ENCODE data around the gene MAPK9.

The MAPK9 gene

DNA sequence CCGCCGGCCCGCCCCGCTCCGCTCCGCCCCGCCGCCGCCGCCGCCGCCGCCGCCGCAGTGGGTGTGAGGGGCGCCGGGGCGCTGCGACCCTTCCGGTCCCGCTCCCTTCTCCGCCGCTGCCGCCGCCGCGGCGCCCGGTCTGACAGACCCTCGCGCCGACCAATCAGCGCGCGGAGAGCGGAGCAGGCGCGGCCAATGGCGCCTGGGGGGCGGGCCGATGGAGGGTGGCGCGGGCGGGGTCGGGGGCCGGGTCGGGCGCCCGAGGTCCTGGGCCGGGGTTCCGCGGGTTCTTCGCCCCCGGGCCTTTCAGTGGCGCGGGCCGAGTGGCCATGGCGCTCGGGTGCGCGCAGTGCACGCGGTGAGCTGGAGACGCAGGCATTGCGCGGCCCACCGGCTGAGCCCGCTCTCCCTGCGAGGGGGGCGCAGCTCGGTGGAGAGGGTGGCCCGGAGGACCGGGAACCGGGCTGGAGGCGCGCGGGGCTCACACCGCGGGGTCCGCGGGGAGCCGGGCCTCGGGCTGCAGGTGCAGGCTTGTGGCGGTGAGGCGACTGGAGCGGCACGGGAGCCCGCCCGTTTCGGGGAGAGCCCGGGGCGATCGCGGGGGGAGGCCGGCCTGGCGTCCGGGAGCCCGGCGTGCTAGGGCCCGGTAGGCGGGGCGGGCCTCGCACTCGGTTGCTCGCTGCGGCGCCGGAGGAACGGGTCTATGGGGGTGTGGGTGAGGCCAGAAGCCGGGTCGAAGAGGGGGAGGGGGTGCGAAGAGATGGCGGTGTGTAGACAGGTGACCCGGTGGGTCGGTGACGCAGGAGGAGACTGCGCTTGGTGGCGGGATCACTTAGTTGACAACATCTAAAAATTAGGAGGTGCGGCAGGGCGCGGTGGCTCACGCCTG lies at the start of gene MAPK9:
MAPK9 (minus strand) TSS at position 141 of the 889 bp plus-strand sequence. CDS start 11,522 bp downstream, outside the sequence.
- peak; percentile 78 for DNase-seq

DNA sequence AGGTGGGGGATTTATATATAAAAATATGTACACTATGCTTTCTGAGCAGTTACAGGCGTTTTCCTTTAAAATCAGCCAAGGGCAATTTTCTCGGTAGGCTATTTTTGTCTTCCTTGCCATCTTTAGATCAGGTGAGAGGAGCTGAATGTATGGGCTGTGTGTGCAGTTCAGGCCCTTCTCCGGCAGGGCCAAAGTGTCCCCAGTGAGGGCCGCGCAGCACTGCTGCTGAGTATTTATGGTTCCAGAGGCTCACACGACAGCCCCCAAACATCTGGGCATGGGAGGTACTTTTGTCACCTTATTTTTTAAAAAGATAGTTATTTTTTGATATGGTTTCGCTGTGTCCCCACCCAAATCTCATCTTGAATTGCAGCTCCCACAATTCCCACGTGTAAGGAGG lies 49.7 kb upstream of the MAPK9 start:
- DNase-seq: no peak

DNA sequence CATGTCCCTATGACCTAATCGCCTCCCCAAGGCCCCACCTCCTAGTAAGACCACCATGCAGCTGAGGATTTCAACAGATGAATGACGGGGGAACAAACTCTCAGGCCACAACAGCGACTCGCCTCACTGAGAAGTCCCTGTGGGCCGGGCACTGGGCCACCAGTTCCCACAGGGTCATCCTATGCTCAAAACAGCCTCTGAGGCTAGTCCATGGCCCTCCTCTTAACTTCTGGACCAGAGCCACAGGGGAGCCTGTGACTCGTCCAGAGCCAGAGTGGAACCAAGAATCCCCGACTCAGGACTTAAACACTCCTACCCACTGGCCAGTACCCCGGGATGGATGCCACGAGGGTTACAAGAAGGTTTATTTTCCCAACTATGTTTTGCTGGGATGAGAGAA lies 49.0 kb upstream of the MAPK9 start:
- peak; percentile 35 for DNase-seq

DNA sequence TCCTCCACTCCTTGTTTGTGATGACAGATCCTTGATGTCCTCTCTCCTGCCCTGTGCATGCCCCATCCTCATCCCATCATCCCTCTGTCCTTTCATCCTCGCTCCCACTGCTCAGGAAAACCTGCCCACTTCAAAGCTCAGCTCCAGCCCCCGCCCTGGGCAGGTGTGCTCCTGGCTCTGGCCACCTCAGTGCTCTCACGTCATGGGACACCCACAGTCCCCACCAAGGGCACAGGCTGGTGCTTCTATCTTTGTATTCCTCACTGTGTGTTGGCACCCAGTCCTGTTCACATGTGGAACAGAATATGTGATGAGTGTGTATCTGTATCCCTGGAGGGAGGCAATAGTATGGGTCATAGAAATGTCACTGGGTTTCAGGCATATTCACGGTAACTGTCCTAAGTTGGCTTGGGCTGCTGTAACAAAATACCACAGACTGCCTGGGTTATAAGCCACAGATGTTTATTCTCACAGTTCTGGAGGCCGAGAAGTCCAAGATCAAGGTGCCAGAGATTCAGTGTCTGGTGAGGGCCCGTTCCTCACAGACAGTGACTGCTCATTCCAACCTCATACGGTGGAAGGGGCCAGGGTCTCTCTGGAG lies 47.8 kb upstream of the MAPK9 start:
- DNase-seq: no peak

DNA sequence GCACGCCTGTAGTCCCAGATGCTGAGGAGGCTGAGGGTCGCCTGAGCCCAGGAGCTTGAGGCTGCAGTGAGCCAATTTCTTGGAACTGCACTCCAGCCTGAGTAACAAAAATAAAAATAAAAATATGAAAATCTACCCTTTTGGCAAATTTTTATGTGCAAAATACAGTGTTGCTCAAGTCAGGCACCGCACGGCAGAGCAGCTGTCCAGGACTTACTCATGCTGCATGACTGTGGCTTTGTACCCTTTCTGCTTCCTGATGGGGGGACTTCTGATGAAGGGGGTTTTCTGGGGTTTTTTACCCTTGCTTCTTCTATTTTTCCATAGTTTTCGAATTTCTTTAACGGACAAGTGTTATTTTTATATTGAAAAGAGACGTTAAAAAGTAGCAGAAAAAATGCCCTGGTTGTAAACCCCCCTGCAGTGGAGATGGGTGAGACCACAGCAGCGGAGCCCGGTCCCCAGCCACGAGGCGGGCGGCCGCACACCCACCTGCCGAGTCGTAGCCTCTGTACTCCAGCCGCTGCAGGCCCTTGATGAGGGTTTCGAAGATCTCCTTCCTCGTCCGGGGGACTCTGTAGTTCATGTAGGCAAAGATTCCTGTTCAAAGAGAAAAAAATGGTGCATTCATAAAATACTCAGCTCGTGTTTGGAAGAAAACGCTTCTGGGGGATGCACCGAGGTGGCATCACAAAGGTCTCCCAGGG lies 46.3 kb upstream of the MAPK9 start:
- no peak for DNase-seq

DNA sequence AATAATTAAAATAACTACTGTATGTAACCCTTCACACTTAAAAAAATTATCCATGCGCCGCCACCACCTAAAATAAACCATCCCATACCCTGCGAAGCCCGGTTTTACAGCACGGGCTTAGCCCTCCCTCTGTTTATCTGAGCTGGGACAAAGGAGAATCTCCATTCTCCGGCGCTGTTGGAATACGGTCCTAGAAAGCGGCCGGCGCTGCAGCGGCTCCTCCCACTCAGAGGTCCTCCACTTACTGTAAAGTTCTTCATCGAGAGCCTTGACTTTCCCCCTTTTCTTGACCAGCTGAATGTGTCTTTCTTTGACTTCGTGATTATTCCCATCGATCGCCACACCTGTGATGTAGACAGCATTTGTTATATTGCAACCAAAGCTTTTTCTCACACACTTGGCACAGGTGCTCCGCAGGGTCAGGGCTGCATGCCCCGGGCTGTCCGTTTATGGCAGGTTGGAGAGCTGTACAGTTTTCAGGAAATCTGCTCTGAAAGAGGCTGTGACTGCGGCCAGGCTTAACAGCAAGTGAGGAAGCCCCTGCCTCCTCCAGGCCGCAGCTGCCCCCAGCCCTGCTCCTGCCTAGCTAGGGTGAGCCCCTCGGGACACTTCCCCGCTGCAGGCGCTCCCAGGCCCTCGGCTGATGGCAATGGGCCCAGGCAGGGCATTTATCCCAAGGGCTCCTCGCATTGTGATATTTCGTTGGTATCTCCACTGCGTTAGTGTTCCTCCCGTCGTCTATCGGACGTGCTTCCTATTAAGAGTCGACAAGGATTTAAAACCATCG lies 44.5 kb upstream of the MAPK9 start:
- no peak for DNase-seq

DNA sequence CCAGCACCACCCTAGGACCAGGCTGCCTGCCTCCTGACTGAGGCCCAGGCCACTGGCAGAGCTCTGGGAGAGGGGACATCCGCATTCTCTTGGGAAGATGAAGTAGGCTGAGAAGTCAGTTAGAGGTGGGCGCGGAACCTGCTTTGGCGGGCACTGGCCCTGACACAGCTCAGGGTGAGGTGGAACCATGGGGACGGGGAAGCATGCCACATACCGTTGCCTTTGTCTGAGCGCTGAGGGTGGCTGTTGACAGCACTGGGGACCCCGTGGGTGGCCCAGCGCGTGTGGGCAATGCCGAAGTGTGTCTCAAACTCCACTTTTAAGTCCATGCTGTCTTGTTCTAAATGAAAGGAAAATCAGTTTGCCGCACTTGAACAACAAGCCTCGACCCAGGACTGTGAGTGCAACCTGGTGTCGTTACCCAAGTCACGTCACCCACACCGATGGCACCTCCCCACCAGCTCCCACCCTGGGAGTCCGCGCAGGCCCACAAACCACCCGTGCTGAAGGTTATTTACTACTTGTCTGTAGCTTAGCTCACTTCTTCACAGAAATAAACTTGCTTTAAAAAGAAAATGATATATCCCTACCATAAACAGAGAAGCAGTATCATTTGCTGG lies 43.8 kb upstream of the MAPK9 start:
- no peak for DNase-seq

DNA sequence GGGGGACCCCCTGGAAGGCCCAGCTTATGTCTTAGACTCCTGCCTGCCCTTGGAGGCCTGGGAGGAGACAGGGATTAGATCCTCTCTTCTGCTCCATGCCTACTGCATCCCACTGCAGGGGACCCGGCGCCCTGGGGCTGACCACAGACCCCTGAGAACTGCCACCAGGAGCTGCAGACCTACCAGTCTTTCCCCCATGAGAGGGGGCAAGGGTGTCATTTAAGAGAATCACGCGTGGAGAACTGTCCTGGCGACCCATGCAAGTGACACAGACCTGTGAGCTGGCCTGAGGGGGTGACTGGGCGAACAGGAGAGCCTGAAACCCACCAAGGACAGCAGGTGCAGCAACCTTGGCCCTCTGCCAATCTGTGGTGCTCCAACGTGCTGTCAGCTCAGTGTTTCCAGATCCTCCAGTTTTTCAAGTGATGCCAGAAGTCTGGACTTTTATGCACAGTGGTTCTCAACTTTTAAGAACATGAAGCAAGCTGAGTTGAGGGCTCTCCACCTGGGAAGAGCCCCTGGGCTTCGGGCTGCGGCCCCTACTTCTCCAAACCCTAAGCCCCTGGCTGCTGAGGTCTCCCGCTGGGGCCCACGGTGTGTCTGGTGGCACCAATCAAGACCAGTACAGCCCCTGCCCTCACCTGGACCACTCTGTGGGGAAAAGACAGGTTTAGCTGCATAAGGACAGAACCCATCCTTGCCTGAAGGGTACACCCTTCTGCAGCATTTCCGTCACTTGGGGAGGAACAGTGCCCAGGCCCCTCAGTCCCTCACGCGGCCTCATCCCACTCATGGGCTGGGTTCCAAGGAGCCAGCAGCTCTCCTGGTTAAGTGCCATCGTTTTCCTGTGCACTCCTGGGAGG lies 43.1 kb upstream of the MAPK9 start:
- DNase-seq: no peak

DNA sequence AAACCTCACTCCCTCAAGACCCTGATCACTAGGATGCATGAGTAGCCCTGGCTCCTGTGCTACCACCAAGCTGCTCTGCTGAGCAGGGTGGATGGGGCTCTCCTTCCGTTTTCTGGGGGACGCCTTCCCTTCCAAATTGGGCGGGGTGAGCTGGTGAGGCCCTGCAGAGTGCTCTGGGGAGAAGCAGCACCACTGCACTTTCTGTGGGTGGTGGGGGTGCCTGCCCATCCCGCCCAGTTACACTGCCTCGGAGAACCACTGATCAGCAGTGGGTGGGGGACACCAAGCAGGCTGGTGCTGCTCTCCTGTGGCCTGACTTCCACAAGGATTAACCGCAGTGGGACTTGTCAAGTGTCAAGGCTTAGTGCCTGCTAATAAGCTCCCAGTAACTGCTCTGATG lies 42.3 kb upstream of the MAPK9 start:
- DNase-seq: no peak

DNA sequence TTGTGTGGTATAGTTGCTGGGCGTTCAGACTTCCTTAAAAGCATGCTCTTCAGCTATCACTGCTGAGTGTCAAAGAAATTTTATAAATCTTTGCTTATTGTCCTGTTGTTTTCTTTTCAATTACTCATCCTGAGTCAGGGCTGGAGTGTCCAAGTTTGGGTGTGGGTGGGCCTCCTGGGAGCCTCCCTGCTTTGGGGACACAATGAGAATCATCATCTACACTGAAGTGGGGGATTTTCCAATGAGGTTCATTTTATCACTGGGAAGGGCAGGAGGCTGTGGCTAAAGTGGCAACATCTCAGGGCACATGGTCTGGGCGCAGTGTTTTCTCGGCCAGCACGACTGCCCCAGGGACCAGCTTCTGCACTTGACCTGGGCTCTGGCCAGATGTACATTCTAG lies 41.8 kb upstream of the MAPK9 start:
- peak; percentile 27 for DNase-seq

DNA sequence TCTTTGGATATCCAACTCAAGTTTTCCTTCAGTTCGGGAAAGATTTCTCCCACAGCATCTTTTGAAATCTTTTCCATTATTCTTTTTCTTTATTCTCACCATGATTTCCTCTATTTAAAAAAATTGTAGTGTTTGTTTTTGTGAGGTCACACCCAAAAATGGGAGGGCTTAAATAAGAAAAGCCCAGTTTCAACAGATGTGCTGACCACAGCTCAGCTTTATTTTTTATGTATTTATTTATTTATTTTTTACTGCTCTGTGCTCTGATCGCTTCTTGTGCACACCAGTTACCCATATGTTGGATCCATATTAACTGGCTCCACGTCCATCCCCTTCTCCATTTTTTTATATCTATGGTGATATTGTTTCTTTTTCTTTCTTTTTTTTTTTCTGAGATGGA lies 41.0 kb upstream of the MAPK9 start:
- no peak for DNase-seq

DNA sequence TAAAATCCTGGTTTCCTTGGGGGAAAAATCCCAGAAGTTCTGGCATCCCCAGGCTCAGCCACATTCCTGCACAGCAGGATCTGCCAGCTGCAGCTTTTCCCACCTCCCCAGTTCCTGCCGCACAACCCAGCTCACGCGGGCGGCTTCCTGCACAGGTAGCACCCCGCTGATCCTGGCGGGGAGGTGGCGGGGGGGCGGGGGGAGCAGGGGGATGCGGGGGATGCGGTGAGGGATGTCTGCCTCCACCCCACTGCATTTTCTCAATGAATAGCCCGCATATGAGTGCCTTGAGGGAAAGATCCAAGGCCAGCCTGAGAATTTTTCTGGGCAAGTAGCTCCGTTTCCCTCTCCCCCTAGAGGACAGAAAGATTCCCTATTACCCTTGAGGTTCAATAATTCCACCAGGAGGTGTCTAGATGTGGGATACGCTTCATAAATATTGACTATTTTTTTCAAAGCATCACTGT lies 40.2 kb upstream of the MAPK9 start:
- peak; percentile 82 for DNase-seq

DNA sequence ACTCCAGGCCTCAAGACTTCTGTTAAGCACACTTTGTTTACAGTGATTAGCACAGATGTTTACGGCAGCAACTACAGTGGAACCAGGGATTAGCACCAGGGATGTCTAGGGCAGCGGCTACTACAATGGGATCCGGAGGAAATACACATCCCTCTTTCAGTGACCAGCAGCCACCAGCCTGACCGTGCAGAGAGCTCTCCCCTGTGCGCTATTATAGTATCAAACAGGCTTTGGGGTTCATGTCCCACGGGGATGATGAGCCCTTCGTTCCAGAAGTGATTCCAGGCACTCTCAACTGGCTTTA lies 39.7 kb upstream of the MAPK9 start:
- no peak for DNase-seq

DNA sequence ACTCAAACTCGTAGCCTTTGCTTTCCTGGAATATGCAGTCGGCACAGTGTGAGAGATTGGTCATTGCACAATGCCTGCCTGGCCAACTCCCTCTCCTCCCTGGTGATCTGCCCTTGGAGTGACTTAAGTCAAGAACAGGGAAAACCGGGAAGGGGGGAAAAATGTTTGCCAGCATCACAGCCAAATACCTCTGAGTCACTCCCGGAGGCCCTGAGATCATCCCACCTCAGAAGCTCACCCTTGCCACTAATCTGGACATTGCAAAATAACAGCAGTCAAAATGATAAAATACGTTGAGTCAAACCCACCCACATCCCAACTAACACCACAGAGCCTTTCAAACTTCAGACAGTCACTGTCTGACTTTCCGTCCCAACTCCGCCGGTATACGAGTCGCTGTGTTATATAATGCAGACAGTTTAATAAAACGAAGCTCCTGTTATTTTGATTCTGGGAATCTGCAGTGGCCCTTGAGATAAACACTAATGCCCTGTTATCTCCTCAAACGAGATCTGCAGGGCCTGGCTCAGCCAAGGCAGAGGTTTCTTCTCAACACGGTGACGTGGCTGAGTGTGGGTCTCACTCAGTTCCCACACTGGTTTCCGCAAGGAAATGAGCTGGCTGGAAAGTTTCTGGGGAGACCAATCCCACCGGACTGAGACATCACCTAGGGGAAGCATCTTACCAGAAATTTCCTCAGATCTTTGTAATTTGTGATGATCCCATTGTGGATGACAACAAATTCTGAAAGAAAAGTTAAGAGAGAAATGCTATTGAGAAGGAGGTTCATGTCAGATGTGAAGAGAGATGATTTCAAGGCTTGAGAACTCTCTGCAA lies 39.1 kb upstream of the MAPK9 start:
- peak; percentile 100 for DNase-seq

DNA sequence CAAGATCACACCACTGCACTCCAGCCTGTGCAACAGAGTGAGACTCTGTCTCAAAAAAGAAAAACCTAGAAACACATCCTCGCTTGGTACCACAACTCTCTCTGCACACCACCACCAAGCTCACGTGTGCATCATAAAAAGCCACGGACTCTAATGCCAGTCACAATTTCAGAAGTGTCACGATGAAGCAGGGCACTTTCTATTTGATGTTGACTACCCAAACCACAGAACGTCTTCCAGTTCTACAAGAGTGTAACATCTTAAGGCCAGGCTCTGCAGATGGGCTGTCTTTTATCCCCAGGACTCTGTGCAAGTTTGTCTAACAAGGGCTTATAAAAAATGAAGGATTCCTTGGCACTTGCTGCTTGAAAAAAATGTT lies 38.4 kb upstream of the MAPK9 start:
- no peak for DNase-seq

DNA sequence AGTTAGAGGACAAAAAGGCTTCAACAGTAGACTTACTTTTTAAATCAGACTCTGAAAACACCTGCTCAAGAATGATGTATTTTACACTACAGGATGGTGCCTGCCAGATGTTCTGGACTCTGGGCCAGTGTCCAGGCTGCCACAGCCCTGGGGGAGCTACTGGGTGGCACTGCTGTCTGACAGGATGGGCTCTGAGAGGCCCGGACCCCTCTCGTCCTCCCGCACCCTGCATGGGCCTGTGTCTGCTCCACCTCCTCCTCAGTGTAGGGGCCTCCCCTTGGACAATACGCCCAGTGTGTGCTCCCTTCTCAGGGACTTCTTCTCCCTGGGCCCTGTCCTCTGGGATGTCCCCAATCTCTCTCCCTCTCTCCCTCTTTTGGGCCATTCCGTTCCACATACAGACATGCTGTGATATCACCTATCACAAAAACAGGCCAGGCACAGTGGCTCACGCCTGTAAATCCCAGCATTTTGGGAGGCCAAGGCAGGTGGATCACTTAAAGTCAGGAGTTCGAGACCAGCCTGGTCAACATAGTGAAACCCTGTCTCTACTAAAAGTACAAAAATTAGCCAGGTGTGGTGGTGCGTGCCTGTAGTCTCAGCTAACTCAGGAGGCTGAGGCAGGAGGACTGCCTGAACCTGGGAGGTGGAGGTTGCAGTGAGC lies 37.9 kb upstream of the MAPK9 start:
- no peak for DNase-seq

DNA sequence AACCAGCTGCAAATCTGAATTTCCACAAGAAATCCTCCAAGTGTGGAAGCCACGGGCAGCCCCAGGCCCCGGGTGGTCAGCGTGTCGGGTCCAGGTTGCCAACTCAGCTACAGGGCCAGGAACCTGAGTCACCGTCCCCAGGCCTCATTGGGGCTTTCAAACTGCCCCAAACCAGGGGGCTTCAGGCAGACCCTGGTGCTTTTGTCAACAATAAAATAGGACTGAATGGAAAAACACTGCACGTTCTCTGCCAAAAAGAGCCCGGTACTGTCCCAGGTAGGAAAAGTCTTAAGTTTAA lies 37.2 kb upstream of the MAPK9 start:
- no peak for DNase-seq

DNA sequence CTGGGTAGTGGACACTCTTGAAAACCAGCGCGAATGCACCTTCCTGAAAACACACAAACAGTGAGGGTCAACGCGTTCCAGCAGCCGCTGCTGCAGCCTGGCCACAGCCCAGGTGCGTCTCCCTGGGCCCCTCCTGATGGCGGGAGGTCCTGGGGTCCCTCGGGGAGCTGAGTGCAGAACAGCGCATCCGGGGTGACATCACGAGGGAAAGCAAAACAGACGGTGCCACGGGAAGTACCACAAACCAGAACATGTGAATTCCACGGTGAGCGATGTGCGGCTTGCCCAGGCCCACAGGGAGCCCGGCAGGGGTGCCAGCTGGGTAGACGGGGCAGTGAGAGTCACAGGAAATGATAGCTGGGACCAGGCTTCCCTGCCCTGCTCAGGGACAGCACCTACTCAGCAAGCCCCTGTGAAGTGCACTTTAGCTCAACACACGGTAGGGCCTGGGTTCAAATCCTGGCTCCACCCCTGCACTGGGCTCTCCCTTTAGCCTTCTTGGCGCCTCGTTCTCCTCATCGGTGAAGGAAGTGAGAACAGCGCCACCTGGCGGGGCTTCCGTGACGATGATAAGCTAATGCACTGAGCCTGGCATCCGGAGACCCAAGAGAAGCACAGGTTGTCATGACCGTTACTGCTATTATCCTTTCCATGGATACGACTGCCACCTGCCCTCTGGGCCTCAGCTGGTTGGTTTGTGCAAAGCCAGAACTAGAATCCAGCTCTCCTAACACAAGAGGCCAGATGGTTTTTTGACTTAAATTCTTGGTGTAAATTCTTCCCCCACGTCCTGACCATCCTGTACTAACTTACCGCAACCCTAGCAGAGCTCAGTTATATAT lies 36.6 kb upstream of the MAPK9 start:
- DNase-seq: peak; percentile 56

DNA sequence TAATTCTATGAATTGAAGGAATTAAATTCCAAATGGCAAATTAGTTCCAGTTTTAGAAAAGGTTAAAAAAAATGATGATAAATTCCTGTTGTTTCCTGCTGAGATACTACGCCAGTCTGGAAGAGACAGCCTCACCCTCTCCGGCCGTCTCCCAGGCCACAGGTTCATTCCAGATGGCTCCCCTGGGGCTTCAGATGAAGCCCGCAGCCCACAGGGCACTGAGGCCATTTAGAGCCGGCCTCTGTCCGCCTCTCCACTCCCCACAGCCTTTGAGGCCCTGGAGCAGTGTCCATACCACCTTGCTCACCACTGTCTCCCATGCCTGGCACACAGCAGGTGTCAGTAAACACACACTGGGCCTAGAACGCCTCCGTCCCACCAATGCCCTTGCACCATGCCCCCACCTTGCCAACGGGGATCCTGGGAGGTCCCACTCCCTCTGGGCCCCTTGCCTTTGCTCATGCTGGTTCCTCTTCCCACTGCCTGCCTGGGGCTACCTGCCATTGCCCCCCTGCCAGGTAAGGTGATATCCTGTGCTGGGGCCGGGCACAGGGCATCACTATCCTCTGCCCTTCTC lies 35.2 kb upstream of the MAPK9 start:
- DNase-seq: no peak

Measured in NCI-H226 (cell line).